IMR-90 (cell line): ENCODE data around the gene PLS1. TPM values are rescaled to one million over a fixed set of nuclear protein-coding genes. Genes with fewer than 3 reads are reported as not detected.

ENCODE experiments used
- ATAC-seq: fragments of 200-7000 bp; cut with Tn5 transposase; 2 replicates; pipeline ENCODE4 v1.9.1; 2020; ENCODE audit warnings: low read depth, mild to moderate bottlenecking, moderate library complexity
- BruUV-seq: library from RNA; stranded (reverse); fragments of 400-500 nt; replicated peaks from 2 replicates; lab custom pipeline; 2021; lab: Mats Ljungman, UMichigan
- CTCF ChIA-PET: fragments of 300-600 bp; formaldehyde crosslinking; extraction: SDS; loops from one replicate; lab custom pipeline; 2021; ENCODE audit warnings: antibody characterized with exemption; lab: Yijun Ruan, JAX
- POLR2A ChIA-PET: fragments of 300-600 bp; sonication (Branson Sonifier 250); formaldehyde crosslinking; loops from one replicate; lab custom pipeline; 2022; ENCODE audit warnings: antibody characterized with exemption; ENCODE audit not compliant: unreplicated experiment; lab: Charles Lee
- DNase-seq: peaks from one replicate; pipeline ENCODE4 v3.0.0; 2013
- H2AFZ ChIP-seq: replicated peaks from 2 replicates; pipeline ENCODE3; 2013; ENCODE audit warnings: low read length, mild to moderate bottlenecking; ENCODE audit not compliant: poor library complexity
- H2AK5ac ChIP-seq: 2 replicates; pipeline ENCODE4 v1.6.1; 2013; ENCODE audit warnings: low read depth, low read length, inconsistent platforms
- H2AK9ac ChIP-seq: replicated peaks from 2 replicates; pipeline ENCODE3; 2013; ENCODE audit warnings: mild to moderate bottlenecking, low read depth, low read length, moderate library complexity; ENCODE audit not compliant: poor library complexity
- H2BK120ac ChIP-seq: 2 replicates; pipeline ENCODE4 v1.6.1; 2013; ENCODE audit warnings: low read depth, low read length, inconsistent platforms
- H2BK15ac ChIP-seq: 3 replicates; pipeline ENCODE4 v1.6.1; 2013; ENCODE audit warnings: low read depth, low read length, inconsistent platforms
- H2BK20ac ChIP-seq: 2 replicates; pipeline ENCODE4 v1.6.1; 2013; ENCODE audit warnings: low read depth, mild to moderate bottlenecking, inconsistent platforms, low read length, moderate library complexity
- H2BK5ac ChIP-seq: 2 replicates; pipeline ENCODE4 v1.6.1; 2013; ENCODE audit warnings: mild to moderate bottlenecking, low read depth, low read length, inconsistent platforms; ENCODE audit not compliant: poor library complexity, severe bottlenecking
- H3K14ac ChIP-seq: replicated peaks from 2 replicates; pipeline ENCODE4 v1.6.1; 2013; ENCODE audit warnings: low read depth, low read length, inconsistent platforms
- H3K18ac ChIP-seq: 2 replicates; pipeline ENCODE4 v1.6.1; 2013; ENCODE audit warnings: low read depth, low read length, control low read depth
- H3K23ac ChIP-seq: 2 replicates; pipeline ENCODE4 v1.6.1; 2013; ENCODE audit warnings: low read depth, low read length, inconsistent platforms
- H3K27ac ChIP-seq: 2 replicates; pipeline ENCODE4 v1.5.1; 2013; ENCODE audit warnings: mild to moderate bottlenecking, control low read depth, low read length; ENCODE audit not compliant: insufficient read depth
- H3K27me3 ChIP-seq: 2 replicates; pipeline ENCODE4 v1.6.1; 2013; ENCODE audit warnings: low read length; ENCODE audit not compliant: control insufficient read depth, insufficient read depth
- H3K36me3 ChIP-seq: 2 replicates; pipeline ENCODE4 v1.6.1; 2013; ENCODE audit warnings: low read length, mixed read lengths; ENCODE audit not compliant: control insufficient read depth, insufficient read depth
- H3K4ac ChIP-seq: 2 replicates; pipeline ENCODE4 v1.6.1; 2013; ENCODE audit warnings: low read depth, low read length, inconsistent platforms
- H3K4me1 ChIP-seq: 2 replicates; pipeline ENCODE4 v1.6.1; 2013; ENCODE audit warnings: low read length, mixed read lengths; ENCODE audit not compliant: control insufficient read depth, insufficient read depth
- H3K4me2 ChIP-seq: 2 replicates; pipeline ENCODE4 v1.6.1; 2013; ENCODE audit warnings: low read depth, mild to moderate bottlenecking, control low read depth, low read length, moderate library complexity
- H3K4me3 ChIP-seq: 2 replicates; pipeline ENCODE4 v1.5.1; 2013; ENCODE audit warnings: low read depth, mild to moderate bottlenecking, control low read depth, low read length, moderate library complexity; ENCODE audit not compliant: insufficient read depth
- H3K56ac ChIP-seq: 2 replicates; pipeline ENCODE4 v1.6.1; 2013; ENCODE audit warnings: low read length, inconsistent platforms; ENCODE audit not compliant: insufficient read depth; ENCODE audit errors: extremely low read depth
- H3K79me1 ChIP-seq, 2 experiments: 2 replicates each; pipeline ENCODE4 v1.6.1; 2013; ENCODE audit warnings: low read length in 2 of 2, inconsistent platforms in 1 of 2, low read depth in 1 of 2
- H3K9ac ChIP-seq: 2 replicates; pipeline ENCODE4 v1.6.1; 2013; ENCODE audit warnings: low read depth, low read length, control low read depth
- H3K9me1 ChIP-seq: 2 replicates; pipeline ENCODE4 v1.6.1; 2013; ENCODE audit warnings: low read length, inconsistent platforms; ENCODE audit not compliant: insufficient read depth
- H3K9me3 ChIP-seq: 2 replicates; pipeline ENCODE4 v1.6.1; 2013; ENCODE audit warnings: low read length; ENCODE audit not compliant: control insufficient read depth, insufficient read depth
- H4K20me1 ChIP-seq: 2 replicates; pipeline ENCODE4 v1.6.1; 2013; ENCODE audit warnings: low read length, inconsistent platforms; ENCODE audit not compliant: insufficient read depth
- H4K5ac ChIP-seq: 2 replicates; pipeline ENCODE4 v1.6.1; 2013; ENCODE audit warnings: mild to moderate bottlenecking, low read depth, low read length, control low read depth
- H4K8ac ChIP-seq, 2 experiments: 2 replicates each; pipeline ENCODE4 v1.6.1; 2013; ENCODE audit warnings: low read depth in 2 of 2, low read length in 2 of 2, control low read depth in 1 of 2, inconsistent platforms in 1 of 2
- H4K91ac ChIP-seq: 2 replicates; pipeline ENCODE4 v1.6.1; 2013; ENCODE audit warnings: low read depth, low read length, inconsistent platforms; ENCODE audit not compliant: insufficient read depth
- CEBPB ChIP-seq: IDR thresholded peaks from 2 replicates; pipeline ENCODE4 v1.6.1; 2012; ENCODE audit warnings: low read depth, low read length, improper control_type of control experiment
- CHD1 ChIP-seq: IDR thresholded peaks from 2 replicates; pipeline ENCODE4 v1.6.1; 2012; ENCODE audit warnings: low read depth, low read length, improper control_type of control experiment
- MAZ ChIP-seq: IDR thresholded peaks from 2 replicates; pipeline ENCODE4 v1.6.1; 2012; ENCODE audit warnings: low read depth, mild to moderate bottlenecking, low read length, improper control_type of control experiment, moderate library complexity, borderline replicate concordance
- POLR2A ChIP-seq: IDR thresholded peaks from 2 replicates; pipeline ENCODE4 v1.6.1; 2012; ENCODE audit warnings: mild to moderate bottlenecking, low read depth, low read length
- RAD21 ChIP-seq: IDR thresholded peaks from 2 replicates; pipeline ENCODE4 v1.6.1; 2012; ENCODE audit warnings: low read length, improper control_type of control experiment
- WGBS, 2 experiments: methylation state at CpG; one replicate each; pipeline versions ENCODE4 v1.1.5 to v1.1.7; 2013; ENCODE audit warnings: missing lambda C conversion rate in 2 of 2; ENCODE audit not compliant: insufficient read length in 1 of 2; ENCODE audit errors: extremely low coverage in 2 of 2; 5-methylcytosine and 5-hydroxymethylcytosine counted together
- dilution Hi-C: fragments of 300-500 bp; cut with HindIII; formaldehyde crosslinking; loops from one replicate; pipeline ENCODE4 v1.14.3; 2018; ENCODE audit warnings: low sequenced_read_pairs; ENCODE audit not compliant: unreplicated experiment
- in situ Hi-C: fragments of 300-500 bp; cut with MboI; formaldehyde crosslinking; loops from 3 replicates; pipeline ENCODE4 v1.14.3; 2019; ENCODE audit warnings: low sequenced_read_pairs, inconsistent platforms, mixed read lengths
- intact Hi-C: fragments of 100-400 bp; cut with micrococcal nuclease; formaldehyde crosslinking; loops from 2 replicates; pipeline ENCODE4 v1.10.0; 2022
- polyA plus RNA-seq, 3 experiments: library from polyadenylated mRNA; depleted of rRNA; stranded (reverse); fragments of >200 nt; gene quantifications; 2 replicates each; pipeline ENCODE4 v1.2.3, GENCODE V29; 2012; ENCODE audit warnings: low replicate concordance in 1 of 3
- total RNA-seq: library from RNA; depleted of rRNA; stranded (reverse); fragments of >200 nt; gene quantifications from 2 replicates; pipeline ENCODE4 v1.2.3, GENCODE V29; 2012
- TF ChIP-seq, protein P1 (sequence below): fragments of 150-350 bp; IDR thresholded peaks from 2 replicates; pipeline ENCODE4 v1.6.1; 2017; ENCODE audit warnings: mild to moderate bottlenecking, antibody characterized with exemption, low read length, low read depth

The PLS1 gene
- total and polyA plus RNA-seq, 2 of the 4 experiments (the other 2 are of a cell fraction): 0.29 to 0.90 TPM

DNA sequence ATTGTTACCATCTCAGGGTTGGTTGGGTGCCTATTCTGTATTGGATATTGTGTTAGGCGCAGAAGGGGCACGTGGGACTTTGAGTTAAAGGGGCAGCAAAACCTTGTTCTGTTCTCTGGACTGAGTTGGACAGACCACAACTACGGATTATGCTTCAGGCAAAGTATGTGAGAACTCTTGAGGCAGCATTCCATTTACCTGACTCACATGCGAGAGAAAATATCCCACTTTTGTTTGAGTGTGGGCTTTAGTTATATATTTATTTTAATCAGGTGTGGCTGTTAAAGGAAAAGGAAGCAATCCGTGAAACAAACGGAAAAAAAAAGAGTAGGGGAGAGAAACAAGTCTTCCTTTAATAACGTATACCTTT lies 627 bp upstream of the PLS1 start:
- no TSS peak for BruUV-seq
- H2AK5ac ChIP-seq: peak overlapping the region; percentile 71; the same call in 1 of the 2 replicates
- peak; percentile 86 for DNase-seq

More for the DNA sequence above, 627 bp upstream of the PLS1 start:
- H3K4me3 ChIP-seq: peak overlapping the region; percentile 81
- H3K23ac ChIP-seq: peak overlapping the region; percentile 90
- no peak overlapping the region for H3K27ac ChIP-seq
- TF ChIP-seq CEBPB (no peak), MAZ (no peak), CHD1 (no peak), RAD21 (no peak), POLR2A (no peak)
- TF ChIP-seq, protein P1, sequence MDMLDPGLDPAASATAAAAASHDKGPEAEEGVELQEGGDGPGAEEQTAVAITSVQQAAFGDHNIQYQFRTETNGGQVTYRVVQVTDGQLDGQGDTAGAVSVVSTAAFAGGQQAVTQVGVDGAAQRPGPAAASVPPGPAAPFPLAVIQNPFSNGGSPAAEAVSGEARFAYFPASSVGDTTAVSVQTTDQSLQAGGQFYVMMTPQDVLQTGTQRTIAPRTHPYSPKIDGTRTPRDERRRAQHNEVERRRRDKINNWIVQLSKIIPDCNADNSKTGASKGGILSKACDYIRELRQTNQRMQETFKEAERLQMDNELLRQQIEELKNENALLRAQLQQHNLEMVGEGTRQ: peak; percentile 77
- H3K27me3 ChIP-seq: no peaks in the 10 kb centered on the region
- H4K91ac ChIP-seq: peak overlapping the region; percentile 79; the same call in 1 of the 2 replicates
- H4K20me1 ChIP-seq: no peaks in the 10 kb centered on the region
- H3K18ac ChIP-seq: no peak overlapping the region; the same call in 1 of the 2 replicates
- WGBS, 2 experiments: no CpG with 5 or more reads among the region's 7 CpGs
- in situ Hi-C loops (no loop called here), dilution Hi-C loops (no loop called here), intact Hi-C loops (loop anchor here (5.0 to 10.0 kb wide), 2 partner anchors 127 to 209 kb away; partner anchors contain the start of gene TRPC1)
- peak overlapping the region; percentile 98 for H2AFZ ChIP-seq
- peak overlapping the region; percentile 94 for H2AK9ac ChIP-seq
- peak overlapping the region; percentile 86 for H3K14ac ChIP-seq
- ChIA-PET CTCF (no interaction called here), POLR2A (no interaction called here)
- peak overlapping the region; percentile 71 for H2BK120ac ChIP-seq
- H2BK5ac ChIP-seq: no peak overlapping the region
- peak overlapping the region; percentile 75 for H3K4me2 ChIP-seq
- H3K56ac ChIP-seq: peak overlapping the region; percentile 71; the same call in 1 of the 2 replicates
- peak overlapping the region; percentile 69; the same call in 2 of the 3 replicates for H2BK15ac ChIP-seq
- 0 out of 2 replicates have a peak overlapping the region, but pooled peaks have one; percentile 13 for H4K5ac ChIP-seq
- H3K79me1 ChIP-seq: no peaks in the 10 kb centered on the region; a peak in 1 of 4 replicates
- H3K4ac ChIP-seq: peak overlapping the region; percentile 93
- H3K9me3 ChIP-seq: no peaks in the 10 kb centered on the region
- peak overlapping the region; percentile 55 for H3K9ac ChIP-seq
- no peaks in the 10 kb centered on the region for H3K36me3 ChIP-seq
- no peaks in the 10 kb centered on the region for H3K4me1 ChIP-seq
- 0 out of 2 replicates have a peak overlapping the region, but pooled peaks have one; percentile 81 for H2BK20ac ChIP-seq
- H3K9me1 ChIP-seq: no peaks in the 10 kb centered on the region
- H4K8ac ChIP-seq: peak overlapping the region; percentile 73 to 88
- peak; percentile 54 for ATAC-seq
